ENCODE data around the gene TEX36. TPM values are rescaled to one million over a fixed set of nuclear protein-coding genes. Genes with fewer than 3 reads are reported as not detected.

TEX36 gene
- total and polyA plus RNA-seq, 7 donors, result not detected

- TF ChIP-seq CTCF (IDR thresholded peaks at IDR 0.05), result no peak
- no peak overlapping the region for H3K4me3 ChIP-seq
- WGBS, 3 donors, result 62 to 70% (median 64%) methylated on average over 6 of the region's 6 CpGs
- DNase-seq, result no peak
- ATAC-seq, result no peak
- H3K27ac ChIP-seq, result no peak overlapping the region
- intact Hi-C loops (cut with DNase I), result no loop called here
- no peaks in the 10 kb centered on the region for H3K4me1 ChIP-seq
- H3K27me3 ChIP-seq (ENCODE audit: insufficient read depth in 3 of 3, low read length in 2 of 3), result peaks cover 0 to 5% (median 4%) of the 10 kb centered on the region in 3 donors
- no peaks in the 10 kb centered on the region for H3K9me3 ChIP-seq
- no peaks in the 10 kb centered on the region for H3K36me3 ChIP-seq (ENCODE audit: insufficient read depth in 1 of 2, low read depth in 1 of 2)
Observed at GRCh38 chr10:125637496-125637895, 45.5 kb downstream of the TEX36 start.

- DNase-seq (no peak), ATAC-seq (no peak)
- Histone ChIP-seq H3K4me1 (no peaks in the 10 kb centered on the region), H3K9me3 (no peaks in the 10 kb centered on the region), H3K27me3 (ENCODE audit: insufficient read depth in 3 of 3, low read length in 2 of 3) (peaks cover 0 to 8% (median 5%) of the 10 kb centered on the region in 3 donors), H3K36me3 (ENCODE audit: insufficient read depth in 1 of 2, low read depth in 1 of 2) (no peaks in the 10 kb centered on the region), H3K4me3 (no peak overlapping the region), H3K27ac (no peak overlapping the region)
- intact Hi-C loops (cut with DNase I), result no loop called here
- WGBS, 3 donors, result 89 to 96% (median 90%) methylated on average over 5 of the region's 5 CpGs
- no peak for TF ChIP-seq CTCF (IDR thresholded peaks at IDR 0.05)
Observed at GRCh38 chr10:125634606-125635005, 48.4 kb downstream of the TEX36 start.

GRCh38 chr10:125633517-125633999 is 49.4 kb downstream of the TEX36 start:
- 17 to 25% (median 20%) methylated on average over 13 of the region's 13 CpGs for WGBS, 3 donors
- intact Hi-C loops (cut with DNase I), result no loop called here
- TF ChIP-seq CTCF (IDR thresholded peaks at IDR 0.05), result no peak

GRCh38 chr10:125631806-125632205 is 51.2 kb downstream of the TEX36 start:
- 76 to 84% (median 84%) methylated on average over 5 of the region's 5 CpGs for WGBS, 3 donors
- intact Hi-C loops (cut with DNase I), result no loop called here
- H3K4me3 ChIP-seq, result no peak overlapping the region

More at GRCh38 chr10:125633517-125633999, 49.4 kb downstream of the TEX36 start:
- H3K36me3 ChIP-seq (ENCODE audit: insufficient read depth in 1 of 2, low read depth in 1 of 2), result no peaks in the 10 kb centered on the region
- H3K9me3 ChIP-seq, result no peaks in the 10 kb centered on the region
- no peak for DNase-seq
- no peak overlapping the region for H3K27ac ChIP-seq
- peaks cover 0 to 8% (median 5%) of the 10 kb centered on the region in 3 donors for H3K27me3 ChIP-seq (ENCODE audit: insufficient read depth in 3 of 3, low read length in 2 of 3)
- no peaks in the 10 kb centered on the region for H3K4me1 ChIP-seq
- H3K4me3 ChIP-seq, result no peak overlapping the region
- ATAC-seq, result no peak

More at GRCh38 chr10:125631806-125632205, 51.2 kb downstream of the TEX36 start:
- no peak for TF ChIP-seq CTCF (IDR thresholded peaks at IDR 0.05)
- Histone ChIP-seq H3K4me1 (no peaks in the 10 kb centered on the region), H3K36me3 (ENCODE audit: insufficient read depth in 1 of 2, low read depth in 1 of 2) (no peaks in the 10 kb centered on the region), H3K27ac (no peak overlapping the region), H3K27me3 (ENCODE audit: insufficient read depth in 3 of 3, low read length in 2 of 3) (peaks cover 0 to 8% (median 5%) of the 10 kb centered on the region in 3 donors), H3K9me3 (no peaks in the 10 kb centered on the region)
- ATAC-seq, result no peak
- DNase-seq, result no peak
